ENCODE results near the gene NIT2. TPM values are rescaled to one million over a fixed set of nuclear protein-coding genes. Genes with fewer than 3 reads are reported as not detected.

The NIT2 gene
- total and polyA plus RNA-seq, 10 of the 15 experiments (the other 5 are each of a cell fraction or from before 2014, with no cell fraction given), result 49.3 to 215 (median 76.4) TPM

GRCh38 chr3:100358413-100358812 is 23.9 kb downstream of the NIT2 start:
- Histone ChIP-seq H3K4me2 (ENCODE audit: control insufficient read depth, insufficient read depth) (no peak overlapping the region), H4K20me1 (ENCODE audit: control insufficient read depth, insufficient read depth) (no peaks in the 10 kb centered on the region), H3K27ac (ENCODE audit: control insufficient read depth, insufficient read depth) (no peak overlapping the region), H3K4me3 (no peak overlapping the region), H3K9ac (ENCODE audit: control insufficient read depth, insufficient read depth, low read length) (no peak overlapping the region), H2AFZ (ENCODE audit: control insufficient read depth, low read depth, low read length) (no peak overlapping the region), H3K79me2 (ENCODE audit: control insufficient read depth, insufficient read depth, low read length) (no peaks in the 10 kb centered on the region), H3K36me3 (ENCODE audit: control insufficient read depth in 2 of 2, insufficient read depth in 2 of 2, low read length in 1 of 2) (peaks cover 1 to 21% of the 10 kb centered on the region in 2 experiments), H3K4me1 (ENCODE audit: control insufficient read depth, insufficient read depth, low read length) (no peaks in the 10 kb centered on the region), H3K9me3 (replicated peaks; ENCODE audit: control insufficient read depth, insufficient read depth, low read length) (no peaks in the 10 kb centered on the region), H3K27me3 (replicated peaks in 1 of 2; ENCODE audit: control insufficient read depth in 2 of 2, insufficient read depth in 2 of 2, low read length in 1 of 2) (no peaks in the 10 kb centered on the region)
- DNase-seq (ENCODE audit: low read depth, low spot score) (no peak), FAIRE-seq (no peak), ATAC-seq (no peak)
- TF ChIP-seq HDAC2 (IDR thresholded peaks at IDR 0.05), result no peak
- no peak for TF ChIP-seq LARP7 (IDR thresholded peaks at IDR 0.05)
- no peak for TF ChIP-seq FOXM1 (IDR thresholded peaks at IDR 0.05; ENCODE audit: low read depth, low read length)
- no peak for TF ChIP-seq NFXL1 (IDR thresholded peaks at IDR 0.05; ENCODE audit: borderline replicate concordance)
- TF ChIP-seq BRCA1 (IDR thresholded peaks at IDR 0.05; ENCODE audit: low read depth, low read length), result no peak
- no peak for TF ChIP-seq NR2F1 (conservative IDR thresholded peaks at IDR 0.05)
- TF ChIP-seq ZZZ3 (IDR thresholded peaks at IDR 0.05; ENCODE audit: control insufficient read depth, insufficient read length, low read depth), result no peak
- TF ChIP-seq ESRRA (IDR thresholded peaks at IDR 0.05; ENCODE audit: low read length), result no peak
- TF ChIP-seq MYC (IDR thresholded peaks at IDR 0.05; ENCODE audit: insufficient read depth, insufficient read length, insufficient replicate concordance, low read length, severe bottlenecking), result no peak
- no peak for TF ChIP-seq SMAD1 (IDR thresholded peaks at IDR 0.05; ENCODE audit: low read depth, partially characterized antibody)
- no peak for TF ChIP-seq DPF2 (IDR thresholded peaks at IDR 0.05)
- WGBS (ENCODE audit: insufficient coverage, insufficient replicate concordance, low lambda C conversion rate, missing lambda C conversion rate), result 97% methylated on average over 2 of the region's 2 CpGs
- RAD21 ChIA-PET (ENCODE audit: unreplicated experiment), result no interaction called here
- BruUV-seq (replicated peaks), result no TSS peak
- CTCF ChIA-PET, result interaction anchor here (1.0 kb wide), 3 partner anchors 13 to 234 kb away, joined by 3 to 4 read pairs (median 3); partner anchors contain the start of gene LNP1
- intact Hi-C loops (cut with micrococcal nuclease; ENCODE audit: unreplicated experiment), result no loop called here
- in situ Hi-C loops (cut with MboI), result no loop called here
- SMC1A ChIA-PET (ENCODE audit: uncharacterized antibody, unreplicated experiment), result interaction anchor here (0.7 to 1.8 kb wide), 5 partner anchors 9 to 104 kb away, joined by 3 to 5 read pairs (median 3); no protein-coding TSS in a partner anchor
- POLR2A ChIA-PET, result interaction anchor here (0.6 kb wide), 1 partner anchor 831 kb away, joined by 3 read pairs; no protein-coding TSS in a partner anchor
